Hematopoietic multipotent progenitor cell treated with erythropoietin and hydrocortisone succinate and interleukin-3 and kit ligand, for 17 days (in vitro differentiated cells): ENCODE results near the gene KCNMA1.

Experiments used
- DNase-seq: peaks from one replicate; pipeline ENCODE4 v3.0.0-alpha.2; 2015; ENCODE audit warnings: low spot score

Gene KCNMA1

GRCh38 chr10:76830218-76830617 lies 807.4 kb downstream of the KCNMA1 start:
- DNase-seq, result no peak

- no peak for DNase-seq
Observed at GRCh38 chr10:76829724-76830123, 807.9 kb downstream of the KCNMA1 start.
